ENCODE measurements around the gene GPHN.

DNA sequence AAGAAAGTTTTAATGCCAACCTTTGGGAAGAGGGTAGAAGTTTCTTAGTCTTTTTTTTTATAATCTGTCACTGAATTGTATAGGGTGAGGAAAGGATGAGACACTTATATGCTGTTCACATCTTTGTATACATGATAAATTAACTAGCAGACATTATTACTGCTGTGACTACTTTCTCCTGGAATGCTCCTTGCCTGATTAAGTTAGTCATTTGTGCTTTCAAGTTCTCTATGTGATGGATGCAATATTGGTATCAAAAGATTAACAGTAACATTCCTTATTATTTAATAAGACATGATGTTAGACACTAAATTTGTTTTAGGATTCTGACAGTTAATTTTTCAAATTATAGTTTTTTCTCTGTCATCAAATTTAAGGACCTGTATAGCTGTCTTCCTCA lies 457.9 kb downstream of the GPHN start:
- no peak for TF ChIP-seq POLR2A (IDR thresholded peaks at IDR 0.05)
- TF ChIP-seq, protein P1, sequence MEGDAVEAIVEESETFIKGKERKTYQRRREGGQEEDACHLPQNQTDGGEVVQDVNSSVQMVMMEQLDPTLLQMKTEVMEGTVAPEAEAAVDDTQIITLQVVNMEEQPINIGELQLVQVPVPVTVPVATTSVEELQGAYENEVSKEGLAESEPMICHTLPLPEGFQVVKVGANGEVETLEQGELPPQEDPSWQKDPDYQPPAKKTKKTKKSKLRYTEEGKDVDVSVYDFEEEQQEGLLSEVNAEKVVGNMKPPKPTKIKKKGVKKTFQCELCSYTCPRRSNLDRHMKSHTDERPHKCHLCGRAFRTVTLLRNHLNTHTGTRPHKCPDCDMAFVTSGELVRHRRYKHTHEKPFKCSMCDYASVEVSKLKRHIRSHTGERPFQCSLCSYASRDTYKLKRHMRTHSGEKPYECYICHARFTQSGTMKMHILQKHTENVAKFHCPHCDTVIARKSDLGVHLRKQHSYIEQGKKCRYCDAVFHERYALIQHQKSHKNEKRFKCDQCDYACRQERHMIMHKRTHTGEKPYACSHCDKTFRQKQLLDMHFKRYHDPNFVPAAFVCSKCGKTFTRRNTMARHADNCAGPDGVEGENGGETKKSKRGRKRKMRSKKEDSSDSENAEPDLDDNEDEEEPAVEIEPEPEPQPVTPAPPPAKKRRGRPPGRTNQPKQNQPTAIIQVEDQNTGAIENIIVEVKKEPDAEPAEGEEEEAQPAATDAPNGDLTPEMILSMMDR (IDR thresholded peaks at IDR 0.05): no peak
